ENCODE data around the gene SLC2A1.

DNA sequence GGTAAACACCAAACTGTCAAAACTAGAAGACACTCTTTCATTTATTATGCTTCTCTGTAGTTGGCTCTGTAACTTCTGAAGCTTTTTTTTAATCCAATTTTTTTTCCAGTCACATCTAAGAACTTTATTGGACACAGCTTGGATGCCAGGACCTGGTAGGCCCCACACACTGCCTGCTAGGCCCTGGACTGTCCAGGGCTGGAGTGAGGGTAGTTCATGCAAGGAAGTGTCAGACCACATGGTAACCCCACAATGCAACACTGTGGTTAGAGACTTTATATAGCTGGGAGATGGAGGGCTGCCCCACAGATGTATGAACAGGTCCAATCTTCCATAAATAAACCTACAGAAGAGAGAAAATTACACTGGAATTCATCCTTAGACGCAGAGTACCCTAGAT, 7.1 kb downstream of the SLC2A1 start:
- TF ChIP-seq, protein P1, sequence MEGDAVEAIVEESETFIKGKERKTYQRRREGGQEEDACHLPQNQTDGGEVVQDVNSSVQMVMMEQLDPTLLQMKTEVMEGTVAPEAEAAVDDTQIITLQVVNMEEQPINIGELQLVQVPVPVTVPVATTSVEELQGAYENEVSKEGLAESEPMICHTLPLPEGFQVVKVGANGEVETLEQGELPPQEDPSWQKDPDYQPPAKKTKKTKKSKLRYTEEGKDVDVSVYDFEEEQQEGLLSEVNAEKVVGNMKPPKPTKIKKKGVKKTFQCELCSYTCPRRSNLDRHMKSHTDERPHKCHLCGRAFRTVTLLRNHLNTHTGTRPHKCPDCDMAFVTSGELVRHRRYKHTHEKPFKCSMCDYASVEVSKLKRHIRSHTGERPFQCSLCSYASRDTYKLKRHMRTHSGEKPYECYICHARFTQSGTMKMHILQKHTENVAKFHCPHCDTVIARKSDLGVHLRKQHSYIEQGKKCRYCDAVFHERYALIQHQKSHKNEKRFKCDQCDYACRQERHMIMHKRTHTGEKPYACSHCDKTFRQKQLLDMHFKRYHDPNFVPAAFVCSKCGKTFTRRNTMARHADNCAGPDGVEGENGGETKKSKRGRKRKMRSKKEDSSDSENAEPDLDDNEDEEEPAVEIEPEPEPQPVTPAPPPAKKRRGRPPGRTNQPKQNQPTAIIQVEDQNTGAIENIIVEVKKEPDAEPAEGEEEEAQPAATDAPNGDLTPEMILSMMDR (IDR thresholded peaks at IDR 0.05) = no peak
- TF ChIP-seq POLR2A (IDR thresholded peaks at IDR 0.05) = no peak

All from tibial nerve (tissue), 3 donors.